HG02642 (cell line): ENCODE results near the gene PRKAR2B.
A peak's percentile ranks its signal among the peaks of the same experiment; 100 is the strongest.

ENCODE experiments used
- ATAC-seq: cut with Tn5 transposase; IDR thresholded peaks from one replicate; pipeline ENCODE4 v1.9.1; 2021; ENCODE audit warnings: mild to moderate bottlenecking; ENCODE audit not compliant: unreplicated experiment, poor library complexity

PRKAR2B gene

DNA sequence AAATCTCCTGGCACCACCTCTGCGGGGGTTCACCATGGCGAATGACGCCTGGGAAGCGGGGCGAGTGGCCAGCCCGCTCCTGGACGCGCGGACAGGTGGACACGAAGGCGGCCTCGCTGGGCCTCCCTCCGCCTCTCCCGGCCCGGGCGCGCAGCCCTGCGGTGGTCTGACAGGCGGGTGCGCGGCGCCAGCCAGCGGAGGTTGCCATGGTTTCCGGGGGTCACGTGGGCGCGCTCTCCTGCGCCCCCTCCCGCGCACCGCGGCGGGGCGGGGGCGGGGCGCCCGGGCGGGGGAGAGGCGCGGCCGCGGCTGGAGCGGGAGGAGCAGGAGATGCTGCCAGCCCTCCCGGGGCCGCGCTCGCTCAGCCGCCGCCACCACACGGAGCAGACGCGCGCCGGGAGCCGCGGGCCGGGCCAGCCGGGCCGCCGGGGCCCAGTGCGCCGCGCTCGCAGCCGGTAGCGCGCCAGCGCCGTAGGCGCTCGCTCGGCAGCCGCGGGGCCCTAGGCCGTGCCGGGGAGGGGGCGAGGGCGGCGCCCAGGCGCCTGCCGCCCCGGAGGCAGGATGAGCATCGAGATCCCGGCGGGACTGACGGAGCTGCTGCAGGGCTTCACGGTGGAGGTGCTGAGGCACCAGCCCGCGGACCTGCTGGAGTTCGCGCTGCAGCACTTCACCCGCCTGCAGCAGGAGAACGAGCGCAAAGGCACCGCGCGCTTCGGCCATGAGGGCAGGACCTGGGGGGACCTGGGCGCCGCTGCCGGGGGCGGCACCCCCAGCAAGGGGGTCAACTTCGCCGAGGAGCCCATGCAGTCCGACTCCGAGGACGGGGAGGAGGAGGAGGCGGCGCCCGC is at the start of gene PRKAR2B:
Gene PRKAR2B, plus strand, starts transcription at position 359 of the 848 bp plus-strand sequence. Its CDS starts 203 bp downstream, at position 562.
- peak; percentile 93 for ATAC-seq

DNA sequence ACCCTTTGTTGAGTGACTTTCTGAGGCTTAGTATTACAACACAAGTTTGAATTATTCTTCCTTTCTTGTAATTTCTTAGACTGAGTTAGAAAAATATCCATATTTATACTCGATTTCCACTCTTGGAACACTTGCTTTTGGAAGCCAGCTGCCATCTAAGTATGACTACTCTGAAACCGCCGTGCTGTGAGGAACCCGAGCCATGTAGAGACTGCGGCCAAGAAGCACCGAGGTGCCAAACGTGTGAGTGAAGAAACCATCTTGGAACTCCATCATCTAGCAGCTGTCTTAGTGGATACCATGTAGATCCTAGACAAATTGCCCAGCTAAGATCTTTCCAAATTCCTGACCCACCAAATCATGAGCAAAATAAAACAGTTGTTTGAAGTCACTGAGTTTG is 49.7 kb upstream of the PRKAR2B start:
- no peak for ATAC-seq

DNA sequence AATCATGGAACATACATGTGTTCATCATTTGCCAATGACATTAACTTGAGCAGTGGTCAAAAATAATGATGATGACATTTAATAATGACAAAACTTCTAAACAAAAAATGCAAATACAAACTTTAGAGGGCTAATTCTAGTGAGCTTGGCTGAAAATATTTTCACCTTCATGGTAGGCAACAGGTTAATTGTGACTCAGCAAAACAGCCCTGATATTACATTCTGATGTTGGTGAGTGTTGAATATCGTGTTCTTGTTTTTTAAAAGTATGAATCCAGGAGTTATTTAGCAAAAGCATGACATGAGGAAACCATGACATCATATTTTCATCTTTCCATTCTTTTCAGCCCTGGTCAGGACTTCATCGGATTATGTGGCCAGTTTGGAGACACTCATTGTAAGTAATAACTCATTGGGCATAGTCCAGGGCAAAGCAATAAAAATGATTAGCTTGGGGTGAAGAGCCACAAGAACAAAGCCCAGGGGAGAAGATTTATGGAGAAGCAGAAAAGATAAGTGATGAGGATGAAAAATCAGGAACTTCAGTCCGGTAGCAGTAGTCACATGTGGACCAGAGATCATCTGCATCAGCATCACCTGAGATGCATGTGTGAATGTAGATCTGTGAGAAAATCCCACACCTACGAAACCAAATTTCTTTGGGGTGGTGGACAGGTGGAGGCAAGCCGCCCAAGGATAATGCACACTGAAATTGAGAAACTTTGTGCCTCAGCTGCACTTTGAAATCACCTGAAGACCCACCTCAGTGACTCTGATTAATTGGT is 46.8 kb upstream of the PRKAR2B start:
- ATAC-seq: no peak

DNA sequence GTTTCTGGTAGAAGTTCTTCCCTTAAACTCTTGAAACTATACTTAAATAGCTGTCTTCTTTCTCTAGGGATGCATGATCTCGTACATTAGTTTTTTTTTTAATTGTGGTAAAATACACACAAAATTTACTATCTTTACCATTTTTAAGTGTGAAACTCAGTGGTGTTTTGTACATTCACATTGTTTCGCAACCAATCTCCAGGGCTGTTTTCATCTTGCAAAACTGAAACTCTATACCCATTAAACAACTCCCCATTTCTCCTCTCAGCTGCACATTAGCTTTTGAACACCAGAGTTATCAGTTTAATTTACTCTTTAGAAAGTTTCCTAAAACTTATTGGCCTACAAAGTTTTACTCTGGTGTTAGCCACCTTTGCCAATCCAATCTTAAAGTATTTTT is 45.5 kb upstream of the PRKAR2B start:
- ATAC-seq: no peak

DNA sequence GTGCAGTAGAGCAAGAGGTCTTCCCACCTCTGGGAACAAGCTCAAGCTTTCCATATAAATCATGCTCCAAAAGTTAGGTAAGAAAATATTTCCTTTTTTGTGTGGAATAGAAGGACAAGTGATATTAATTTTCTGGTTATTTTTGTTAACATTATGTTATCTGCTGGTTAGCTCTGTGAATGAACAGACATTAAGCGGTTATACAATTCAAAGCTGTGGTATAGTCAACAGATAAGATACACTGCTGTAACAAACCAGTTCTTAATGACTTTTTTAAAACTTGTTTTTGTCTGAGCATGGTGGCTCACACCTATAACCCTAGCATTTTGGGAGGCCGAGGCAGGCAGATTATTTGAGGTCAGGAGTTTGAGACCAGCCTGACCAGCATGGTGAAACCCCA is 43.0 kb upstream of the PRKAR2B start:
- no peak for ATAC-seq

DNA sequence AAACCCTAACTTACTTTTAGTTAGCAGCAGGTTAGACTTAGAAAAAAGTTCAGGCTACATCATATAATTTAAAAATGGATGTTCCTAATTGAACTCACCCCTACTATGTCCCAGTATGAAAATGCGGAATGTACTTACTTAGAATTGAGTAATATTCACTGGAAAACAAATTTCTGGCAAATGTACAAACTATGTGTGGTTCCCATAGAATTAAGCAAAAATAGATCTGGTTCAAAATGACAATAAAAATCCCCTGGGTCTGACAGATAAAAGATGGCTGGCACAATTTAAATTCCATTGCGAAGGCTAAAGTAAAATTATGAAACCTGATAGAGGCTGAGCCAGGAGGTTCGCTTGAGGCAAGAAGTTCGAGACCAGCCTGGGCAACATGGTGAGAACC is 42.4 kb upstream of the PRKAR2B start:
- ATAC-seq: no peak

DNA sequence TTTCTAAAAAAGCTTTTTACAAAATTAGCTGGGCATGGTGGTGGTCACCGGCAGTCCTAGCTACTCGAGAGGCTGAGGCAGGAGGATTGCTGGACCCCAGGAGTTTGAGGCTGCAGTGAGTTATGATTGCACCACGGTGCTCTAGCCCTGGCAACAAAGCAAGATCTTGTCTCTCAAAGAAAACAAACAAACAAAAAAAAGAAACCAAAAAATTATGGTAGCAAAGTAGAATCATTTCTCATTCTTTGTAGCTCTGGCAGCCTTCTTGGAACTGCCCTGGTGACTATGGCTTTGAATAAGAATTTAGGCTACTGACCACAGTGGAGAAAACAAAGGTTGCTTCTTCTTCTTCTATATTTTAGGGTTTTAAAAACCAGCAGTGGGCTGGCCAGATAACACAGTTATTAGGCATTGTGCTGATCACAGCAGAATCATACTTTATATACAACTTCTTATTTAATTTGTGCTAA is 41.9 kb upstream of the PRKAR2B start:
- no peak for ATAC-seq

DNA sequence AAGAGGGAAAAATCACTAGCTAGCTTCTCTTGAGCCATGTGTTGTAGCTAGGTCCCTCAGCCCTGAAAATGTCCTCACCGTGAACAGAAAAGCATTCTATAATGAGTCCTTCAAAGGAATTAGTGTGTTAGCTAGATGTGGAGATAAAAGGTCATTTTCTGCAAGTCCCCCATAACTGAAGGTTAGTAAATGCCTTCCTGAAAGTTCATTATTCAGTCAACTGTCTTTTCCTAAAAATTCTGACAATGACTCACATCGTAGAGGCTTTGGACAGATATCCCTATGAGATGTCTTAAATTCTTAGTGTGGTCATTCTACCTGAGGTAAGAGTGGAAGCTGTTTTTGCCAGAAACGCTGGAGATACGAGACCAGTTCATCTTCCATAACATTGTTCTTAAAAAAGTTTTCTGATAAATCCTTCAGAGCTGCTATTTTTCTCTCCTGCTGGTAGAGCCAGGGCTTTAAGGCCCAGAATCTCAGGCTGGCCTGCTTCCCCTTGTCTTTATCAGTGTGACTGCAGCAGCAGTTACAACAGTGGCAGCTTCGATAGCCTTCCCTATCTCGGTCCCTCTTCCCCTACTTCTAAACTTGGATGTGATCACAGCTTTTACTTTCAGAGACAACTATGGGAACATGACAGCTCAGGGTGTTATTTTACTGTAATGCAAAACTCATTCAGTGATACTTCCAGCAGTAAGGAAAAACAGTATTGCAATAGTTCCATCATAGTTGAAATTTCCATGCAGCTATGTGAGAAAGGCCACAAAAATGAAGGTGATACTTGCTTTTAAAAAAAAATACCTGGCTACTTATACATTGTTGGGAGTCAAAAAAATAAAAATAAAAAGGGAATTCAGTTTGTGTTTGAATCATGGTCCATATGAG is 37.3 kb upstream of the PRKAR2B start:
- no peak for ATAC-seq

DNA sequence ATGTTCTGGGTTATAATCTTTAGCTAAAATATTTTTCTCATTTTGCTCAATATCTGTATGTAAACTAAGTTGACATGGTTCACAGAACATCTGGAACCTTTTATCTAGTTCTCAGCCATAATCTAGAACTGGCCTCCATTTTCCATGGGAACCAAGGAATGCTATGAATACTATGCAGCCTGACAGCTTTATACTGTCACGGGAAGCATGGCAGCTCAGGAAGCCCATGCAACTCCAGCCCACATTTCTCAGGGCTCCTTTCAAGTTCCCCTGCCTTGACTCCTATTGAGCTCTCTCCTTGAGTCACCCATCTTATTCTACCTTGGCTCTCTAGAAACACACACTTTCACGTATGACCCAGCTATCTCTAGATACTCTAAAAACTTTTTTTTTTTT is 36.6 kb upstream of the PRKAR2B start:
- no peak for ATAC-seq

DNA sequence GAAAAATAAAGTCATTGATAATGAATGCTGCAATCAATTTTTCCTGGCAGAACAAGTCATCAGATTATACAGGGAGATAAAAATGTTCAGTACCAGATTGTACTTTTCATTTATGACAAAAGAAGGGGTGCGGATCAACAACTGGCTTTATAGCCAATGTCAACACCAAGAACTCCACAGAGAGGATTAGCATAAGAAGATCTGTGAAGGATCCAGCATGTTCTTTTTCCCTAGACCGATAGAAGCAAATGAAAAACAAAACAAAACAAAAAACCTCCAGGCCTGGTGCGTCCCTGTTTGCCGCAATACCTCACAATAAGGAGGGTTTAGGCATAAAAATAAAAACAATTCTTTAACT is 34.7 kb upstream of the PRKAR2B start:
- ATAC-seq: no peak

DNA sequence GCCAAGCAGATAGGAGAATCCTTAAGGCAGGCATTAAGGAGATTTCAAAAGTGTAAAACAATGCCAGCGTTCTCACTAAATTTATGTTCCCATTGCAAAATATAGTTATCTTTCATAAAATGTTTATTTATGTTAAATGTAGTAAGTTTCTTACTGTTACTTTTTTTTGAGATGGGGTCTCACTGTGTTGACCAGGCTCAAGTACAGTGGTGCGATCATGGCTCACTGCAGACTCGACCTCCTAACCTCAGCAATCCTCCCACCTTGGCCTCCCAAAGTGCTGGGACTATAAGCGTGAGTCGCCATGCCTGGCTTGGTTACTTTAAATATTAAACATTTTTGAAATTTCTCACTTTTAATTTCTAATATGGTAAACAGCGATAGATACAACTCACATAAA is 31.8 kb upstream of the PRKAR2B start:
- no peak for ATAC-seq

DNA sequence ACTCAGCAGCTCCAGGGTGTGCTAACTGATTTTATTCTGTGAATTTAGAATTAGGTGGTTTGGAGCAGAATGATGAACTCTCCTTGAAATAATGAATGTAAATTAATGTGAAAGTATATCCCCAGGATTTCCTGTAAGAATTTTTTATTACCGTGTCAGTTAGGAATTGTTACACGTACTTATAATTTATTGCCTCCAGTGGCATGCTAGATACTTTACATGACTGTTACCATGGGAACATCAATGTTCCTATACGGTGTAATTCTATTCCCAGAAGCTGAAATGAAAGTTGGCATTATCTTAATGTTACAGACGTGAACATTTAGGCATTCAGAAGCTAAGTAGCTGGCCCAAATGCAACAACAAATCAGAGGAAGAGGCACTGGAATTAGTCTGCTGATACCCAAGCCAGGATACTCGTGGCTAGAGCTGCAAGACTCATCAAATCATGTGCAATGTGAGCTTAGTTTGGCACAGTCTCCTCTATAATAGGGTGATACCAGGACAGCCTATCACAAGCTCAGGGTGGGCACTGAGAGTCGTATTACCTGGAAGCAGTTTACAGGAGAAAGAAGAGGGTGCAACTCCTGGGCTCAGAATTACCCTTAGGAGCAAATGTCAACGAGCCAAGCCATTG is 30.0 kb upstream of the PRKAR2B start:
- no peak for ATAC-seq

DNA sequence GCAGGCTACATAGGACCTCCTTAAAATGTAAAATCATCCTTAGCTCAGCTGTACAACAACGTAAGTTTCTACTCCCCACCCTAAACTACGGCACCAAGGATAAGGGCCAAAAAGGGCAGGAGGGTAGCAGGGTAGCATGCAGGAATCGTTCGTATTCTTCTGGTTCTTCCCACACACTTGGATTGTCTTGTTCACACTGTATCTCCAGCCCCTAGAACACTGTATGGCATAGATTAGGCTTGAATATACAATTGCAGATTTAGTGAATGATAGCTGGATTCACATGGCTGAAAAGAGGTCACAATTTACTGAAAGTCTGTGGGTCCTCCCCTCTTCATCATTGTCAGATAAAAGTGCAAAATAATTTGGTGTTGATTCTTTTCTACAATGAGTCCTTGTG is 28.2 kb upstream of the PRKAR2B start:
- ATAC-seq: no peak

DNA sequence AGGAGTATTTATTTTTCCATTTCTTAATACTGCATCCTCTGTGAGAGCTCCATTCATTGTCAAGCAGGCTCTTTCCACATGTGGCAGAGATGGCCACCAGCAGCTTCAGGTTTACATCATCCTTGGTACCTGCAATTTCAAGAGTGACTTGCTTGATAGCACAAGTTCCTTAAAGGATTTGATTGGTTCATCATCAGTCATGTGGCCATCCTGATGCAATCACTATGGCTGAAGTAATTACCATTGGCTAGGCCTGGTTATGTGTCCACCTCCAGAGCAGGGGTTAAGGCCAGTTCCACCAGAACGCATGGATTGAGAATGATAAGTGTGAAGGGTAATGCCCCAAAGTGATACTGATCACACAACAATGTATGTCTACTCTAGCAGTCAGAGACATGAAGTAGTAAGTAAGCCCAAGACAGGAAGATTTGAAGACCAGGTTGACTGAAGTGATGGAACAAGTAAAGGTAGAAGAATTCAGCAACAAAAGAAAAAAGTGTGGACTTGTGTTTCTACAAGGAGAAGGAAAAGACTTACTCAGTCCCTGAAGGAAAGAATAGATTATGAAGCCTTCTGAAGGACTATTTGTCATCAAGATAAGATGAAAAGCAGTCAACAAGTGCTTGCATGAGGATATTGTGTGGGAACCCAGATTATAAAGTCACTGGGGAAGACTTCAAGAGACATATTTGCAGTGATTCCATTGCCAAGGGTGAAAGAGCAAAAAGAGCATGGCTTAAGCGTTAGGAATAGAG is 26.4 kb upstream of the PRKAR2B start:
- no peak for ATAC-seq

DNA sequence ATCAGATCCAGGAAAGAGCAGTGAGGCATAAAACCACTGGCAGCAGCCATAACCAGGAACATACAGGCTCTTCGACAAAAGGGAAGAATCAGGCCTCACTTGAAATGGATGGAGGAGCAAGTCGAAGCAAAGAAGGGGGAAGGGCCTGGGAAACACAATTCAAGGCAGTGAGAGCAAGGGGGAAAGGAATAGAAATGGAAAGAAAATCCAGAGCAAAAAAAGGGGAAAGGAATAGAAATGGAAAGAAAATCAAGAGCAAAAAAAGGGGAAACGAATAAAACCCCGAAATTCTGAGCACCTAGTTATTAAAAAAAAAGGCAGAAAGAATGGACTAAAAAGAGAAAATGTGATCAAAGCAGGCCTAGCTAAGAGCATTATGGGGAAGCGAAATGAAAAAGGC is 24.1 kb upstream of the PRKAR2B start:
- ATAC-seq: no peak

DNA sequence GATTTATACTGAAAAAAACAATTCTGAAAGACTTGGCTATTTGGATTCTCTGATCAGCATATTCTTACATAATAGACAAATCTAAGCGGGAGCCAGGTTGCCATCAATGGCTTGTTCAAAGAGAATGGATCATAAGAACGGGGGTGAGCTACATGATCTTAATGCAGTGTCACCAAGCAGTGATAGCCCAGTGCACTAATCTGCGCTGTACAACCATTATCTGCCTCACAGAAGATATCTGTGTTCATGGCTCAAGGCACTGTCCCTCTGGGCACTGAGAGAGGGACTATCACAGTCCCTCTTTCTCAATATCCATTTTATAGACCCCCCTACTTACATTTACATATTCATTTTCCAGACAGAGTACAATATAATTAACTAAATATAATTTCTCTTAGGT is 22.9 kb upstream of the PRKAR2B start:
- ATAC-seq: no peak

DNA sequence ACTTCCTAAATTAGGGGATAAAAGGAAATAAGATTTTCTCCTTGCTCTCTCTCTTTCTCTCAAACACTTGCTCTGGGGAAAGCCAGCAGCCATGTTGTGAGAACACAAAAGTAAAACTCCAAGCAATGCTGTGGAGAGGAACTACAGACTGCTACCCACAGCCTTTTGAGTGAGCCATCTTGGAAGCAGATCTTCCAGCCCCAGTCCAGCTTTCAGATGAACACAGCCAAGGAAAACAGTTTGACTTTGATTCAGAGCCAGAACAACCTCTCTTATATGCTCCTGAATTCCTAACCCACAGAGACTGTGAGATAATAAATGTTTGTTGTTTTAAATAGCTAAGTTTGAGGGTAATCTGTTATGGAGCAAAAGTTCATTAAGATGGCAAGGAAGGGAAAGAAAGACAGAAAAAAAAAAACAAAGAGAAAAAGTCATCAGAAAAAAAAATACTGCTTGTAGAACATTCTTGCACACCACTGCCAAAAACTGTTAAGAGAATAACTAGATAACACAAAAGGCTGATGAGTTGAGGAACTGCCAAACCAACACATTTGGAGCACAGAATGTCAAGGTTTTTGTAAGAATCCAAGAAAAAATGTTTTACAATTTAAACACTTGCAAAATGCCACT is 20.9 kb upstream of the PRKAR2B start:
- no peak for ATAC-seq

DNA sequence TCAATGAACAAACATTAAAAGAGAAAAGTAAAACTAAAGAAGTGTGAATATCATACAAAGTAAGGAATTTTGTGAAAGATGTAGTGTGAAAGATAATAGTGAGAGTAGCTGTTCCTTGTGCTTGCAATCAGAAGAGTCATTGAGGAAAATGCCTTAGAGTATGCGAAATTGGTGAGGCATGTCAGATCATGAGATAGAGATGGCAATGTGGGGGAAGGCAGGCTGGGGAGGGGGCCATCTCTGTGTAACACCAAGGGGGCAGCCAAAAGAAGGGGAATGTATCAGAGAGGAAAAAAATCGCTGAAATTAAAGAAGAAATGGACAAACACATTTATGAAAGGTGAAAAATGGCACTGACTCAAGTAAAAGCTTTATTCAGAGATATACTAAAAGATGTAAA is 19.6 kb upstream of the PRKAR2B start:
- no peak for ATAC-seq
